Endothelial cell of umbilical vein (primary cell): ENCODE results near the gene RGS7. TPM values are rescaled to one million over a fixed set of nuclear protein-coding genes. Genes with fewer than 3 reads are reported as not detected.

Experiments used
- BruUV-seq: library from RNA; stranded (reverse); fragments of 400-500 nt; replicated peaks from 2 replicates; lab custom pipeline; 2021; lab: Mats Ljungman, UMichigan
- CTCF ChIA-PET: fragments of 300-600, 350-600 bp; sonication (Branson Sonifier 250); formaldehyde crosslinking; loops from one replicate; lab custom pipeline; 2021; ENCODE audit warnings: antibody characterized with exemption, inconsistent platforms; lab: Charles Lee
- POLR2A ChIA-PET: fragments of 300-600, 350-600 bp; sonication (Branson Sonifier 250); formaldehyde crosslinking; loops from one replicate; lab custom pipeline; 2021; ENCODE audit warnings: antibody characterized with exemption, inconsistent platforms; lab: Charles Lee
- DNase-seq: peaks from one replicate; pipeline ENCODE4 v3.0.0-alpha.2; 2011; ENCODE audit warnings: low read depth, low spot score
- FAIRE-seq: peaks from 2 replicates; lab custom pipeline; 2011; peaks lifted over from hg19 to GRCh38; lab: Jason Lieb, UNC
- H2AFZ ChIP-seq: 2 replicates; pipeline ENCODE4 v1.6.0; 2012; ENCODE audit warnings: low read depth, low read length, control low read depth, inconsistent platforms
- H3K27ac ChIP-seq: 2 replicates; pipeline ENCODE4 v1.5.1; 2011; ENCODE audit warnings: low read depth, mild to moderate bottlenecking, control low read depth, low read length, moderate library complexity; ENCODE audit not compliant: insufficient read depth
- H3K27me3 ChIP-seq, 2 experiments: 2 replicates each; pipeline versions ENCODE4 v1.6.0 to v1.6.1; 2011; ENCODE audit warnings: low read length in 2 of 2, mixed read lengths in 1 of 2; ENCODE audit not compliant: control insufficient read depth in 2 of 2, insufficient read depth in 2 of 2
- H3K36me3 ChIP-seq, 2 experiments: 2 replicates in 1 of 2; 3 replicates in 1 of 2; pipeline ENCODE4 v1.5.1; 2011; ENCODE audit warnings: low read length in 2 of 2, mild to moderate bottlenecking in 1 of 2, moderate library complexity in 1 of 2; ENCODE audit not compliant: control insufficient read depth in 2 of 2, insufficient read depth in 2 of 2; ENCODE audit errors: extremely low read depth in 1 of 2
- H3K4me1 ChIP-seq: 3 replicates; pipeline ENCODE4 v1.5.1; 2011; ENCODE audit warnings: mild to moderate bottlenecking, low read length; ENCODE audit not compliant: control insufficient read depth, insufficient read depth; ENCODE audit errors: extremely low read depth
- H3K4me2 ChIP-seq: 2 replicates; pipeline ENCODE4 v1.6.1; 2011; ENCODE audit warnings: low read length, control low read depth, mixed read lengths; ENCODE audit not compliant: insufficient read depth
- H3K4me3 ChIP-seq, 3 experiments: fragments of 200-600 bp in 1 of 3; sonication (generic), shearing (Covaris generic) in 1 of 3; replicated peaks in 1 of 3; 2 replicates each; pipeline ENCODE4 v1.5.1; 2011 to 2016; ENCODE audit warnings: control low read depth in 3 of 3, low read length in 3 of 3, mild to moderate bottlenecking in 2 of 3, inconsistent platforms in 1 of 3, low read depth in 1 of 3, moderate library complexity in 1 of 3; ENCODE audit not compliant: insufficient read depth in 1 of 3
- H3K79me2 ChIP-seq: 2 replicates; pipeline ENCODE4 v1.6.0; 2012; ENCODE audit warnings: low read length, inconsistent platforms; ENCODE audit not compliant: control insufficient read depth, insufficient read depth
- H3K9ac ChIP-seq: replicated peaks from 2 replicates; pipeline ENCODE3; 2011; ENCODE audit warnings: low read length, control low read depth; ENCODE audit not compliant: insufficient read depth; ENCODE audit errors: extremely low read depth
- H3K9me1 ChIP-seq: replicated peaks from 3 replicates; pipeline ENCODE4 v1.6.0; 2011; ENCODE audit warnings: mild to moderate bottlenecking, low read length; ENCODE audit not compliant: control insufficient read depth, insufficient read depth; ENCODE audit errors: extremely low read depth
- H3K9me3 ChIP-seq: replicated peaks from 2 replicates; pipeline ENCODE4 v1.5.1; 2012; ENCODE audit warnings: low read length, inconsistent platforms; ENCODE audit not compliant: control insufficient read depth, insufficient read depth
- H4K20me1 ChIP-seq: replicated peaks from 2 replicates; pipeline ENCODE3; 2011; ENCODE audit warnings: mild to moderate bottlenecking, low read length; ENCODE audit not compliant: control insufficient read depth, insufficient read depth; ENCODE audit errors: extremely low read depth
- EZH2 ChIP-seq: IDR thresholded peaks from 2 replicates; pipeline ENCODE4 v1.6.1; 2012; ENCODE audit warnings: borderline replicate concordance, low read depth, mild to moderate bottlenecking, moderate library complexity, low read length, inconsistent platforms; ENCODE audit not compliant: severe bottlenecking
- FOS ChIP-seq: IDR thresholded peaks from 2 replicates; pipeline ENCODE4 v1.6.1; 2011; ENCODE audit warnings: mild to moderate bottlenecking, low read length, moderate library complexity, borderline replicate concordance; ENCODE audit not compliant: insufficient read depth
- GATA2 ChIP-seq: IDR thresholded peaks from 2 replicates; pipeline ENCODE4 v1.7.0; 2011; ENCODE audit warnings: low read depth, mild to moderate bottlenecking, moderate library complexity, mixed read lengths, low read length; ENCODE audit not compliant: insufficient read length, insufficient read depth
- JUN ChIP-seq: IDR thresholded peaks from 2 replicates; pipeline ENCODE4 v1.6.1; 2011; ENCODE audit warnings: borderline replicate concordance, low read depth; ENCODE audit not compliant: insufficient read length, insufficient read depth
- MYC ChIP-seq: IDR thresholded peaks from one replicate; pipeline ENCODE4 v1.6.1; 2011; ENCODE audit warnings: mild to moderate bottlenecking, low read depth, low read length
- POLR2A ChIP-seq: IDR thresholded peaks from 2 replicates; pipeline ENCODE4 v1.6.1; 2012; ENCODE audit warnings: low read depth, mild to moderate bottlenecking, control low read depth, low read length
- POLR2AphosphoS5 ChIP-seq: IDR thresholded peaks from 2 replicates; pipeline ENCODE4 v1.6.1; 2012; ENCODE audit warnings: low read depth, mild to moderate bottlenecking, control low read depth, low read length, moderate library complexity; ENCODE audit not compliant: insufficient read depth
- dilution Hi-C: fragments of 300-500 bp; cut with MboI; formaldehyde crosslinking; loops from one replicate; pipeline ENCODE4 v1.15.0; 2019; ENCODE audit warnings: low sequenced_read_pairs; ENCODE audit not compliant: extremely low pct_ligation_motif_present
- intact Hi-C: fragments of 100-400 bp; cut with micrococcal nuclease; formaldehyde crosslinking; loops from one replicate; pipeline ENCODE4 v1.10.0; 2022
- polyA plus RNA-seq, 4 experiments: library from polyadenylated mRNA; depleted of rRNA in 3 of 4; stranded (reverse) in 3 of 4; unstranded in 1 of 4; fragments of >200 nt; gene quantifications; 2 replicates each; pipeline versions ENCODE4 v1.2.1 to v1.2.3, GENCODE V29; 2011 to 2012; ENCODE audit warnings: missing spikeins in 1 of 4
- total RNA-seq: library from RNA; stranded (reverse); gene quantifications from 2 replicates; pipeline ENCODE4 v1.2.3, GENCODE V29; 2021
- TF ChIP-seq, protein P1 (sequence below): IDR thresholded peaks from 2 replicates; pipeline ENCODE4 v1.6.1; 2011; ENCODE audit not compliant: insufficient read depth, insufficient read length
- TF ChIP-seq, protein P2 (sequence below), 2 donors: IDR thresholded peaks; 1 replicate in 1 of 2; 2 replicates in 1 of 2; pipeline ENCODE4 v1.5.1; 2011; ENCODE audit warnings: low read length in 2 of 2, mild to moderate bottlenecking in 2 of 2, moderate library complexity in 2 of 2, control low read depth in 1 of 2, inconsistent platforms in 1 of 2, low read depth in 1 of 2; ENCODE audit not compliant: insufficient read depth in 1 of 2; ENCODE audit errors: extremely low read depth in 1 of 2

The RGS7 gene
- total and polyA plus RNA-seq, 2 donors (not counting 3 experiments of a cell fraction or from before 2014, with no cell fraction given): 0.43 to 0.44 TPM

DNA sequence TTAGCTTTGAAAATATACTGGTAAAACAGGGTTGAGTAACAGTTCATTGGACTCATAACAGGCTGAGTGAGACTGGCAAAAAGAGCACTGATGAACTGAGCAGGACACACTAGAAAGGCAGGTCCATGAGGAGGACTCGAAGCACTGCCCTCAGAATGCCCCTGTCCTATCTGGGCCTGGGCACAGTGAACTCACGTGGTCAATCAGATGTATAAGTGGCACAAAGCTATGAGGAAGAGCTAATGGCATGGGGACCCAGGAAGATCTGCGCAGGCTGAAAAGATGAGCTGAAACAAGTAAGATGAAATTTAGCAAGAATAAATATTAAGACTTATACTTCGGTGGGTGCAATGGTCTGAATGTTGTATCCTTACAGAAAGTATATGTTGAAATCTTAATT, 9.2 kb upstream of the RGS7 start:
- no peaks in the 10 kb centered on the region for H3K9me1 ChIP-seq
- H3K27me3 ChIP-seq: no peaks in the 10 kb centered on the region
- no peaks in the 10 kb centered on the region for H3K9me3 ChIP-seq
- FAIRE-seq: no peak
- intact Hi-C loops (no loop called here), dilution Hi-C loops (no loop called here)
- no peak overlapping the region for H3K27ac ChIP-seq
- POLR2A ChIA-PET: no interaction called here
- BruUV-seq: no TSS peak
- no peak overlapping the region for H3K9ac ChIP-seq
- no peaks in the 10 kb centered on the region for H4K20me1 ChIP-seq
- no peaks in the 10 kb centered on the region for H3K36me3 ChIP-seq
- no peak overlapping the region for H2AFZ ChIP-seq
- H3K4me3 ChIP-seq: no peak overlapping the region
- no peak overlapping the region for H3K4me2 ChIP-seq
- no peak for DNase-seq
- H3K4me1 ChIP-seq: no peaks in the 10 kb centered on the region
- no peaks in the 10 kb centered on the region for H3K79me2 ChIP-seq
- no peak for TF ChIP-seq POLR2AphosphoS5
- TF ChIP-seq FOS: no peak
- TF ChIP-seq, protein P1, sequence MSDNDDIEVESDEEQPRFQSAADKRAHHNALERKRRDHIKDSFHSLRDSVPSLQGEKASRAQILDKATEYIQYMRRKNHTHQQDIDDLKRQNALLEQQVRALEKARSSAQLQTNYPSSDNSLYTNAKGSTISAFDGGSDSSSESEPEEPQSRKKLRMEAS: no peak
- TF ChIP-seq MYC: no peak
- no peak for TF ChIP-seq JUN
- TF ChIP-seq EZH2: no peak
- TF ChIP-seq, protein P2, sequence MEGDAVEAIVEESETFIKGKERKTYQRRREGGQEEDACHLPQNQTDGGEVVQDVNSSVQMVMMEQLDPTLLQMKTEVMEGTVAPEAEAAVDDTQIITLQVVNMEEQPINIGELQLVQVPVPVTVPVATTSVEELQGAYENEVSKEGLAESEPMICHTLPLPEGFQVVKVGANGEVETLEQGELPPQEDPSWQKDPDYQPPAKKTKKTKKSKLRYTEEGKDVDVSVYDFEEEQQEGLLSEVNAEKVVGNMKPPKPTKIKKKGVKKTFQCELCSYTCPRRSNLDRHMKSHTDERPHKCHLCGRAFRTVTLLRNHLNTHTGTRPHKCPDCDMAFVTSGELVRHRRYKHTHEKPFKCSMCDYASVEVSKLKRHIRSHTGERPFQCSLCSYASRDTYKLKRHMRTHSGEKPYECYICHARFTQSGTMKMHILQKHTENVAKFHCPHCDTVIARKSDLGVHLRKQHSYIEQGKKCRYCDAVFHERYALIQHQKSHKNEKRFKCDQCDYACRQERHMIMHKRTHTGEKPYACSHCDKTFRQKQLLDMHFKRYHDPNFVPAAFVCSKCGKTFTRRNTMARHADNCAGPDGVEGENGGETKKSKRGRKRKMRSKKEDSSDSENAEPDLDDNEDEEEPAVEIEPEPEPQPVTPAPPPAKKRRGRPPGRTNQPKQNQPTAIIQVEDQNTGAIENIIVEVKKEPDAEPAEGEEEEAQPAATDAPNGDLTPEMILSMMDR (IDR thresholded peaks at IDR 0.05; ENCODE audit: extremely low read depth in 1 of 2, insufficient read depth in 1 of 2, low read depth in 1 of 2, low read length in 2 of 2): no peak
- no peak for TF ChIP-seq GATA2
- TF ChIP-seq POLR2A: no peak
- CTCF ChIA-PET: no interaction called here
